ENCODE results near the gene MMP25.
A peak's percentile ranks its signal among the peaks of the same experiment; 100 is the strongest.

The MMP25 gene

GRCh38 chr16:3017344-3017743 lies 29.0 kb upstream of the MMP25 start:
- no peak for DNase-seq (ENCODE audit: low read depth)

GRCh38 chr16:3017794-3018506 lies 28.4 kb upstream of the MMP25 start, which contains the start of gene CLDN6:
Gene CLDN6 (minus strand): TSS chr16:3018183. CDS start chr16:3016021, 2,162 bp downstream.
- DNase-seq (ENCODE audit: low read depth), result no peak

- DNase-seq (ENCODE audit: low read depth), result no peak
Observed at GRCh38 chr16:3019594-3020246, 26.6 kb upstream of the MMP25 start.

GRCh38 chr16:3020247-3020603 lies 26.1 kb upstream of the MMP25 start, which contains the start of gene TNFRSF12A:
Gene TNFRSF12A (plus strand): TSS chr16:3020368. CDS start chr16:3020398, 30 bp downstream.
- DNase-seq (ENCODE audit: low read depth), result no peak

- no peak for DNase-seq (ENCODE audit: low read depth)
Observed at GRCh38 chr16:3020604-3021448, 25.5 kb upstream of the MMP25 start.

- DNase-seq (ENCODE audit: low read depth), result no peak
Observed at GRCh38 chr16:3021449-3022207, 24.7 kb upstream of the MMP25 start.

GRCh38 chr16:3022208-3022683 lies 24.1 kb upstream of the MMP25 start:
- DNase-seq (ENCODE audit: low read depth), result no peak

GRCh38 chr16:3022684-3023414 lies 23.5 kb upstream of the MMP25 start:
- DNase-seq (ENCODE audit: low read depth), result no peak

GRCh38 chr16:3023415-3023668 lies 23.0 kb upstream of the MMP25 start:
- no peak for DNase-seq (ENCODE audit: low read depth)

- DNase-seq (ENCODE audit: low read depth), result peak; percentile 97
Observed at GRCh38 chr16:3023669-3024478, 22.5 kb upstream of the MMP25 start, which contains the start of the genes HCFC1R1 and THOC6. Gene HCFC1R1 (minus strand): TSS chr16:3023942. CDS start chr16:3023941, 1 bp downstream. Gene THOC6 (plus strand): TSS chr16:3024035. CDS start chr16:3024327, 292 bp downstream.

- no peak for DNase-seq (ENCODE audit: low read depth)
Observed at GRCh38 chr16:3025032-3026002, 21.0 kb upstream of the MMP25 start.

GRCh38 chr16:3026003-3026378 lies 20.4 kb upstream of the MMP25 start:
- no peak for DNase-seq (ENCODE audit: low read depth)

- DNase-seq (ENCODE audit: low read depth), result no peak
Observed at GRCh38 chr16:3026609-3027488, 19.5 kb upstream of the MMP25 start.

- no peak for DNase-seq (ENCODE audit: low read depth)
Observed at GRCh38 chr16:3027489-3027795, 18.9 kb upstream of the MMP25 start.

GRCh38 chr16:3027983-3028715 lies 18.2 kb upstream of the MMP25 start:
- no peak for DNase-seq (ENCODE audit: low read depth)

GRCh38 chr16:3028716-3029319 lies 17.5 kb upstream of the MMP25 start:
- DNase-seq (ENCODE audit: low read depth), result no peak

All from CMK (cell line).